IMR-90 (cell line): ENCODE results near the gene C10orf90. TPM values are rescaled to one million over a fixed set of nuclear protein-coding genes. Genes with fewer than 3 reads are reported as not detected.

ENCODE experiments used
- ATAC-seq: fragments of 200-7000 bp; cut with Tn5 transposase; 2 replicates; pipeline ENCODE4 v1.9.1; 2020; ENCODE audit warnings: low read depth, mild to moderate bottlenecking, moderate library complexity
- BruUV-seq: library from RNA; stranded (reverse); fragments of 400-500 nt; replicated peaks from 2 replicates; lab custom pipeline; 2021; lab: Mats Ljungman, UMichigan
- CTCF ChIA-PET: fragments of 300-600 bp; formaldehyde crosslinking; extraction: SDS; loops from one replicate; lab custom pipeline; 2021; ENCODE audit warnings: antibody characterized with exemption; lab: Yijun Ruan, JAX
- POLR2A ChIA-PET: fragments of 300-600 bp; sonication (Branson Sonifier 250); formaldehyde crosslinking; loops from one replicate; lab custom pipeline; 2022; ENCODE audit warnings: antibody characterized with exemption; ENCODE audit not compliant: unreplicated experiment; lab: Charles Lee
- DNase-seq: peaks from one replicate; pipeline ENCODE4 v3.0.0; 2013
- H2AFZ ChIP-seq: replicated peaks from 2 replicates; pipeline ENCODE3; 2013; ENCODE audit warnings: low read length, mild to moderate bottlenecking; ENCODE audit not compliant: poor library complexity
- H2AK5ac ChIP-seq: 2 replicates; pipeline ENCODE4 v1.6.1; 2013; ENCODE audit warnings: low read depth, low read length, inconsistent platforms
- H2AK9ac ChIP-seq: replicated peaks from 2 replicates; pipeline ENCODE3; 2013; ENCODE audit warnings: mild to moderate bottlenecking, low read depth, low read length, moderate library complexity; ENCODE audit not compliant: poor library complexity
- H2BK120ac ChIP-seq: 2 replicates; pipeline ENCODE4 v1.6.1; 2013; ENCODE audit warnings: low read depth, low read length, inconsistent platforms
- H2BK15ac ChIP-seq: 3 replicates; pipeline ENCODE4 v1.6.1; 2013; ENCODE audit warnings: low read depth, low read length, inconsistent platforms
- H2BK20ac ChIP-seq: 2 replicates; pipeline ENCODE4 v1.6.1; 2013; ENCODE audit warnings: low read depth, mild to moderate bottlenecking, inconsistent platforms, low read length, moderate library complexity
- H2BK5ac ChIP-seq: 2 replicates; pipeline ENCODE4 v1.6.1; 2013; ENCODE audit warnings: mild to moderate bottlenecking, low read depth, low read length, inconsistent platforms; ENCODE audit not compliant: poor library complexity, severe bottlenecking
- H3K14ac ChIP-seq: replicated peaks from 2 replicates; pipeline ENCODE4 v1.6.1; 2013; ENCODE audit warnings: low read depth, low read length, inconsistent platforms
- H3K18ac ChIP-seq: 2 replicates; pipeline ENCODE4 v1.6.1; 2013; ENCODE audit warnings: low read depth, low read length, control low read depth
- H3K23ac ChIP-seq: 2 replicates; pipeline ENCODE4 v1.6.1; 2013; ENCODE audit warnings: low read depth, low read length, inconsistent platforms
- H3K27ac ChIP-seq: 2 replicates; pipeline ENCODE4 v1.5.1; 2013; ENCODE audit warnings: mild to moderate bottlenecking, control low read depth, low read length; ENCODE audit not compliant: insufficient read depth
- H3K27me3 ChIP-seq: 2 replicates; pipeline ENCODE4 v1.6.1; 2013; ENCODE audit warnings: low read length; ENCODE audit not compliant: control insufficient read depth, insufficient read depth
- H3K36me3 ChIP-seq: 2 replicates; pipeline ENCODE4 v1.6.1; 2013; ENCODE audit warnings: low read length, mixed read lengths; ENCODE audit not compliant: control insufficient read depth, insufficient read depth
- H3K4ac ChIP-seq: 2 replicates; pipeline ENCODE4 v1.6.1; 2013; ENCODE audit warnings: low read depth, low read length, inconsistent platforms
- H3K4me1 ChIP-seq: 2 replicates; pipeline ENCODE4 v1.6.1; 2013; ENCODE audit warnings: low read length, mixed read lengths; ENCODE audit not compliant: control insufficient read depth, insufficient read depth
- H3K4me2 ChIP-seq: 2 replicates; pipeline ENCODE4 v1.6.1; 2013; ENCODE audit warnings: low read depth, mild to moderate bottlenecking, control low read depth, low read length, moderate library complexity
- H3K4me3 ChIP-seq: 2 replicates; pipeline ENCODE4 v1.5.1; 2013; ENCODE audit warnings: low read depth, mild to moderate bottlenecking, control low read depth, low read length, moderate library complexity; ENCODE audit not compliant: insufficient read depth
- H3K56ac ChIP-seq: 2 replicates; pipeline ENCODE4 v1.6.1; 2013; ENCODE audit warnings: low read length, inconsistent platforms; ENCODE audit not compliant: insufficient read depth; ENCODE audit errors: extremely low read depth
- H3K79me1 ChIP-seq, 2 experiments: 2 replicates each; pipeline ENCODE4 v1.6.1; 2013; ENCODE audit warnings: low read length in 2 of 2, inconsistent platforms in 1 of 2, low read depth in 1 of 2
- H3K9ac ChIP-seq: 2 replicates; pipeline ENCODE4 v1.6.1; 2013; ENCODE audit warnings: low read depth, low read length, control low read depth
- H3K9me1 ChIP-seq: 2 replicates; pipeline ENCODE4 v1.6.1; 2013; ENCODE audit warnings: low read length, inconsistent platforms; ENCODE audit not compliant: insufficient read depth
- H3K9me3 ChIP-seq: 2 replicates; pipeline ENCODE4 v1.6.1; 2013; ENCODE audit warnings: low read length; ENCODE audit not compliant: control insufficient read depth, insufficient read depth
- H4K20me1 ChIP-seq: 2 replicates; pipeline ENCODE4 v1.6.1; 2013; ENCODE audit warnings: low read length, inconsistent platforms; ENCODE audit not compliant: insufficient read depth
- H4K5ac ChIP-seq: 2 replicates; pipeline ENCODE4 v1.6.1; 2013; ENCODE audit warnings: mild to moderate bottlenecking, low read depth, low read length, control low read depth
- H4K8ac ChIP-seq, 2 experiments: 2 replicates each; pipeline ENCODE4 v1.6.1; 2013; ENCODE audit warnings: low read depth in 2 of 2, low read length in 2 of 2, control low read depth in 1 of 2, inconsistent platforms in 1 of 2
- H4K91ac ChIP-seq: 2 replicates; pipeline ENCODE4 v1.6.1; 2013; ENCODE audit warnings: low read depth, low read length, inconsistent platforms; ENCODE audit not compliant: insufficient read depth
- BHLHE40 ChIP-seq: fragments of 150-350 bp; IDR thresholded peaks from 2 replicates; pipeline ENCODE4 v1.6.1; 2016; ENCODE audit warnings: mild to moderate bottlenecking, low read depth, low read length
- CHD1 ChIP-seq: IDR thresholded peaks from 2 replicates; pipeline ENCODE4 v1.6.1; 2012; ENCODE audit warnings: low read depth, low read length, improper control_type of control experiment
- ELK1 ChIP-seq: fragments of 150-350 bp; IDR thresholded peaks from 2 replicates; pipeline ENCODE4 v1.6.1; 2016; ENCODE audit warnings: low read depth, mild to moderate bottlenecking, low read length, moderate library complexity, borderline replicate concordance
- MAFK ChIP-seq: IDR thresholded peaks from 2 replicates; pipeline ENCODE4 v1.6.1; 2012; ENCODE audit warnings: low read depth, low read length, improper control_type of control experiment
- MAZ ChIP-seq: IDR thresholded peaks from 2 replicates; pipeline ENCODE4 v1.6.1; 2012; ENCODE audit warnings: low read depth, mild to moderate bottlenecking, low read length, improper control_type of control experiment, moderate library complexity, borderline replicate concordance
- RAD21 ChIP-seq: IDR thresholded peaks from 2 replicates; pipeline ENCODE4 v1.6.1; 2012; ENCODE audit warnings: low read length, improper control_type of control experiment
- RCOR1 ChIP-seq: IDR thresholded peaks from 2 replicates; pipeline ENCODE4 v1.6.1; 2012; ENCODE audit warnings: mild to moderate bottlenecking, low read length, improper control_type of control experiment; ENCODE audit not compliant: insufficient replicate concordance
- WGBS, 2 experiments: methylation state at CpG; one replicate each; pipeline versions ENCODE4 v1.1.5 to v1.1.7; 2013; ENCODE audit warnings: missing lambda C conversion rate in 2 of 2; ENCODE audit not compliant: insufficient read length in 1 of 2; ENCODE audit errors: extremely low coverage in 2 of 2; 5-methylcytosine and 5-hydroxymethylcytosine counted together
- dilution Hi-C: fragments of 300-500 bp; cut with HindIII; formaldehyde crosslinking; loops from one replicate; pipeline ENCODE4 v1.14.3; 2018; ENCODE audit warnings: low sequenced_read_pairs; ENCODE audit not compliant: unreplicated experiment
- in situ Hi-C: fragments of 300-500 bp; cut with MboI; formaldehyde crosslinking; loops from 3 replicates; pipeline ENCODE4 v1.14.3; 2019; ENCODE audit warnings: low sequenced_read_pairs, inconsistent platforms, mixed read lengths
- intact Hi-C: fragments of 100-400 bp; cut with micrococcal nuclease; formaldehyde crosslinking; loops from 2 replicates; pipeline ENCODE4 v1.10.0; 2022
- polyA plus RNA-seq, 3 experiments: library from polyadenylated mRNA; depleted of rRNA; stranded (reverse); fragments of >200 nt; gene quantifications; 2 replicates each; pipeline ENCODE4 v1.2.3, GENCODE V29; 2012; ENCODE audit warnings: low replicate concordance in 1 of 3
- total RNA-seq: library from RNA; depleted of rRNA; stranded (reverse); fragments of >200 nt; gene quantifications from 2 replicates; pipeline ENCODE4 v1.2.3, GENCODE V29; 2012
- TF ChIP-seq, protein P1 (sequence below): conservative IDR thresholded peaks from 2 replicates; pipeline ENCODE4 v1.5.1; 2012; ENCODE audit warnings: mild to moderate bottlenecking, low read depth, low read length, improper control_type of control experiment
- TF ChIP-seq, protein P2 (sequence below): fragments of 150-350 bp; IDR thresholded peaks from 2 replicates; pipeline ENCODE4 v1.6.1; 2017; ENCODE audit warnings: mild to moderate bottlenecking, antibody characterized with exemption, low read length, low read depth

C10orf90 gene
- total and polyA plus RNA-seq, 2 of the 4 experiments (the other 2 are of a cell fraction) = 0.05 to 0.18 TPM

- H4K91ac ChIP-seq = no peak overlapping the region
- dilution Hi-C loops (no loop called here), intact Hi-C loops (no loop called here), in situ Hi-C loops (no loop called here)
- no peak overlapping the region for H3K23ac ChIP-seq
- H3K79me1 ChIP-seq = no peaks in the 10 kb centered on the region
- POLR2A ChIA-PET = no interaction called here
- no peaks in the 10 kb centered on the region for H3K36me3 ChIP-seq
- CTCF ChIA-PET = no interaction called here
- H3K56ac ChIP-seq = no peak overlapping the region
- no peak overlapping the region for H3K18ac ChIP-seq
- no peaks in the 10 kb centered on the region for H3K4me1 ChIP-seq
- TF ChIP-seq MAZ = no peak
- no peak for TF ChIP-seq ELK1
- no peak for TF ChIP-seq RCOR1
- no peak for TF ChIP-seq BHLHE40
- TF ChIP-seq, protein P1, sequence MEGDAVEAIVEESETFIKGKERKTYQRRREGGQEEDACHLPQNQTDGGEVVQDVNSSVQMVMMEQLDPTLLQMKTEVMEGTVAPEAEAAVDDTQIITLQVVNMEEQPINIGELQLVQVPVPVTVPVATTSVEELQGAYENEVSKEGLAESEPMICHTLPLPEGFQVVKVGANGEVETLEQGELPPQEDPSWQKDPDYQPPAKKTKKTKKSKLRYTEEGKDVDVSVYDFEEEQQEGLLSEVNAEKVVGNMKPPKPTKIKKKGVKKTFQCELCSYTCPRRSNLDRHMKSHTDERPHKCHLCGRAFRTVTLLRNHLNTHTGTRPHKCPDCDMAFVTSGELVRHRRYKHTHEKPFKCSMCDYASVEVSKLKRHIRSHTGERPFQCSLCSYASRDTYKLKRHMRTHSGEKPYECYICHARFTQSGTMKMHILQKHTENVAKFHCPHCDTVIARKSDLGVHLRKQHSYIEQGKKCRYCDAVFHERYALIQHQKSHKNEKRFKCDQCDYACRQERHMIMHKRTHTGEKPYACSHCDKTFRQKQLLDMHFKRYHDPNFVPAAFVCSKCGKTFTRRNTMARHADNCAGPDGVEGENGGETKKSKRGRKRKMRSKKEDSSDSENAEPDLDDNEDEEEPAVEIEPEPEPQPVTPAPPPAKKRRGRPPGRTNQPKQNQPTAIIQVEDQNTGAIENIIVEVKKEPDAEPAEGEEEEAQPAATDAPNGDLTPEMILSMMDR = no peak
- no peak for TF ChIP-seq MAFK
- TF ChIP-seq CHD1 = no peak
- TF ChIP-seq, protein P2, sequence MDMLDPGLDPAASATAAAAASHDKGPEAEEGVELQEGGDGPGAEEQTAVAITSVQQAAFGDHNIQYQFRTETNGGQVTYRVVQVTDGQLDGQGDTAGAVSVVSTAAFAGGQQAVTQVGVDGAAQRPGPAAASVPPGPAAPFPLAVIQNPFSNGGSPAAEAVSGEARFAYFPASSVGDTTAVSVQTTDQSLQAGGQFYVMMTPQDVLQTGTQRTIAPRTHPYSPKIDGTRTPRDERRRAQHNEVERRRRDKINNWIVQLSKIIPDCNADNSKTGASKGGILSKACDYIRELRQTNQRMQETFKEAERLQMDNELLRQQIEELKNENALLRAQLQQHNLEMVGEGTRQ = no peak
- TF ChIP-seq RAD21 = no peak
- H4K8ac ChIP-seq = no peak overlapping the region
- H4K5ac ChIP-seq = no peak overlapping the region
- no peak overlapping the region for H2AFZ ChIP-seq
- BruUV-seq = no TSS peak
- no peak overlapping the region for H2BK15ac ChIP-seq
- H4K20me1 ChIP-seq = no peaks in the 10 kb centered on the region
- DNase-seq (no peak), ATAC-seq (no peak)
- 80% methylated on average over 1 of the region's 4 CpGs; no CpG with 5 or more reads in 1 of the 2 experiments for WGBS, 2 experiments
- no peaks in the 10 kb centered on the region for H3K27me3 ChIP-seq
- no peaks in the 10 kb centered on the region for H3K9me1 ChIP-seq
- H2AK9ac ChIP-seq = no peak overlapping the region
- no peak overlapping the region for H2BK5ac ChIP-seq
- no peak overlapping the region for H3K4me3 ChIP-seq
- H3K14ac ChIP-seq = no peak overlapping the region
- no peak overlapping the region for H2AK5ac ChIP-seq
- no peak overlapping the region for H3K9ac ChIP-seq
- no peak overlapping the region for H3K4ac ChIP-seq
- H3K9me3 ChIP-seq = peaks cover 4% of the 10 kb centered on the region; the same call in 1 of the 2 replicates
- H3K4me2 ChIP-seq = no peak overlapping the region
- H3K27ac ChIP-seq = no peak overlapping the region
- H2BK20ac ChIP-seq = no peak overlapping the region
- H2BK120ac ChIP-seq = no peak overlapping the region
Measured at GRCh38 chr10:126685756-126686155, 15.3 kb upstream of the C10orf90 start.
